Measurements from ENCODE around the gene C10orf120. TPM values are rescaled to one million over a fixed set of nuclear protein-coding genes. Genes with fewer than 3 reads are reported as not detected.

The C10orf120 gene
- polyA plus RNA-seq, 4 donors: not detected

DNA sequence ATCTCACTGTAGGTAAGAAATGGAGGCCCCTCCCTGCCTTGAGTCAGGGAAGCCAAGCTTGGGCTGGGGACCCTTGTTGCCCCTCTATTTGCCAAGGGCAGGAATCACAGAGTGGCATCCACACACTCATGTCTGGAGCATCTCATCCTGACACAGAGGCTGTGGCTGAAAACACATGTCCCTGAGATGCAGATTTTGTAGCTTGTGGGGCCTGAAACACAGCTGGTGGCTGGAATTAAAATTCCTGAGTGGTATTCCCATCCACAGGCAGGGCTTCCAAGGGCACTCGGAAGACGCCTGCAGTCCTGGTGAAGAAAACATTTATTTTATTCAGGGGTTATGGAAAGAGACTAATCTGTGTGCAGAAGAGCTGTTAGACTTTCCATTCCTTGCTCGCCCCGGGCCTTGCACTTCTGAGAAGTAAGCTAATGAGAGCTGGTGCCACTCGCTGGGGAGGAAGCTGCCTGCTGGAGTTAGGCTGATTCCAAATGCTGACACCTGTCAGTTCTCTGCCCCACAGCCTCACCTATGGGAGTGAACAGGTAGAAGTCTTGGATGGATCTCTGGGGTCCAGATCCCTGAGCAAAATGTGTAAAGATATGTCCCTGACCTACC, 36.0 kb downstream of the C10orf120 start:
- no peak for DNase-seq (ENCODE audit: low read depth in 4 of 4, low spot score in 3 of 4)

- DNase-seq (ENCODE audit: low read depth in 4 of 4, low spot score in 3 of 4): no peak
These were observed 37.4 kb downstream of the C10orf120 start for GRCh38 chr10:122662231-122662630.

GRCh38 chr10:122660696-122661095, 39.0 kb downstream of the C10orf120 start:
- DNase-seq (ENCODE audit: low read depth in 4 of 4, low spot score in 3 of 4): no peak

DNA sequence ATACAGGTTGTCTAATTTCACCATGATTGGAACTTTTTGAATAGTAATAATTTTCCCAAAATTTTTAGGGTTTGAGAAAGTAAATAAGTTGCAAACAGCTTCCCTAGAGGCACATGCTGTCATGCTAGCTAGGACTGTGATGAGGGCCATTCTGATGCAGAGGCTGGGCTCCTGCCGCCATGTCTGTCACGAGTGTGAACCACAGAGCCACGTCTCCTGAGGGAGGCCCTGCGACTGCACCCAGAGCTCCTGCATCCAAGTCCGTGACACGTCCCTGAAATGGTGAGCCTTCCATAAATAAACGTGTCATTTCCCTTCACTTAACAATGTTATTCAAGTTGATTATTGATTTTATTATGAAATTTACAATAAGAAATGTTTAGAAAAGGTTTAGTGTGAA, 40.0 kb downstream of the C10orf120 start:
- DNase-seq (ENCODE audit: low read depth in 4 of 4, low spot score in 3 of 4): no peak

- no peak for DNase-seq (ENCODE audit: low read depth in 4 of 4, low spot score in 3 of 4)
These were observed 40.5 kb downstream of the C10orf120 start for GRCh38 chr10:122659126-122659525.

- DNase-seq (ENCODE audit: low read depth in 4 of 4, low spot score in 3 of 4): no peak
These were observed 41.1 kb downstream of the C10orf120 start for GRCh38 chr10:122658356-122659049.

GRCh38 chr10:122657729-122658128, 41.9 kb downstream of the C10orf120 start:
- no peak for DNase-seq (ENCODE audit: low read depth in 4 of 4, low spot score in 3 of 4)

- no peak for DNase-seq (ENCODE audit: low read depth in 4 of 4, low spot score in 3 of 4)
These were observed 42.4 kb downstream of the C10orf120 start for GRCh38 chr10:122657255-122657654.

- DNase-seq (ENCODE audit: low read depth in 4 of 4, low spot score in 3 of 4): no peak
These were observed 42.9 kb downstream of the C10orf120 start for GRCh38 chr10:122656741-122657140.

DNA sequence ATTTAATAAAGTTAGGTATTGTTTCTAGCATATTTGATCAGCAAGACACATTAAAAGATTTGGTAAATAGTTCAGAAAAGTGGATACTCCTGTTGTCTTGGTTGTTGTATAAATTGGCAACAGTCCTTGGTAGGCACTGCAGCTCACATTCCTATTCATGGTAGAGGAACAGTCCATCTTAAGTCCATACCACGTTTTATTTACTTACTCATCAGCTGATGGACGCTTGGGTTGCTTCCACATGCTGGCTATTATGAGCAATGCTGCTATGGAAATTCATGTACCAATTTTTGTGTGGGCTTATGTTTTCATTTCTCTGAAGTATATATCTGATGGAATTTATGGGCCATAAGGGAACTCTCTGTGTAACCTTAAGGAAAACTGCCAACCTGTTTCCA, 43.3 kb downstream of the C10orf120 start:
- no peak for DNase-seq (ENCODE audit: low read depth in 4 of 4, low spot score in 3 of 4)

- DNase-seq (ENCODE audit: low read depth in 4 of 4, low spot score in 3 of 4): no peak
These were observed 43.9 kb downstream of the C10orf120 start for GRCh38 chr10:122655524-122656307.

- DNase-seq (ENCODE audit: low read depth in 4 of 4, low spot score in 3 of 4): no peak
These were observed 49.3 kb downstream of the C10orf120 start for GRCh38 chr10:122650331-122650730.

- DNase-seq (ENCODE audit: low read depth in 4 of 4, low spot score in 3 of 4): no peak
These were observed 49.7 kb downstream of the C10orf120 start for GRCh38 chr10:122649903-122650302.

DNA sequence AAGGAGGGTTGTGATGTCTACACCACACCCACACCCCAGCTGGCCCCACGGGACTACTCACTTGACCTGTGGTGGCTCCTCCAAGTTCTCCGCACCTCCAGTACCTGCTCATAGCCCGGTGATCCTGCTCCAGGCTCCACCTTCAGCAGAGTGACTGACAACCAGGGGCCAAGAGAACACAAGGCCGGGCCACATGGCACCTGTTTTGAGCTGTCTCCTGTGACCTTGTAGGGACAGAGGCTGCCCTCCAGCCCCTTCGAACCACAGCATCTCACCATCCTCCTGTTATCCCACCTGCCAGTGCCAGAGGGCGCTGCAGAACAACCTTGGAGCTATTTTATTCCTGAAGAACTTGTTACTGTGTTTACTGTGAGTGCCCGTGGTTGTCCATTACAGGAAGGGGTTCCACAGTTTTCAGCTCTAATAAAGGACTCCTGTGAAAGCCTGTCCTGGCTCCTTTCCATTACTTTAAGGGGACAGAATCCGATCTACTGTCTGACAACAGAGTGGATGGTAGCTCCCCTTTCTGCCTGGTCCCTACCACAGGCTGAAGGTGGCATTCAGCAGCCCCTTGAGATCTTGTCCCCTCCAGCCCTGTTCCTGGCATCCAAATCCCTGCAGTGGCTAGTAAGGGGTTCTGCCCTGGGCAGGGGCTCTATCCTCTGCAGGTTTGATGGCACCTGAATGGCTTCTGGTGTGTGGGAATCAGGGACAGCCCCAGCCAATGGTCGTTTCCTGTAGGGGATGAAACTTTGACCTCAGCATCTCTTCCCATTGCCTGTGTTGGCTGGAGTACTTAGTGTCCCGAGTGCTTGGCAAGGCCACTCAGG, 50.8 kb downstream of the C10orf120 start:
- DNase-seq (ENCODE audit: low read depth in 4 of 4, low spot score in 3 of 4): peak in 2 of 4 donors; percentile 24 to 29

Other genes with a start within 250 kb of the C10orf120 start
- gene ARMS2, start 245.2 kb downstream of the C10orf120 start, polyA plus RNA-seq (ENCODE audit: insufficient read length in 4 of 4): under 1 TPM in 2 of 4 donors, not detected in 2; 0.22 to 0.34 TPM
- gene HTRA1, start 238.3 kb downstream of the C10orf120 start, polyA plus RNA-seq (ENCODE audit: insufficient read length in 4 of 4): 100 to 1,000 TPM; 150 to 199 (median 179) TPM
- under 1 TPM in 3 of 4 donors, not detected in 1; 0.05 to 0.11 (median 0.07) TPM for gene DMBT1, start 139.1 kb downstream of the C10orf120 start, polyA plus RNA-seq (ENCODE audit: insufficient read length in 4 of 4)
- gene CUZD1, start 146.0 kb upstream of the C10orf120 start, polyA plus RNA-seq (ENCODE audit: insufficient read length in 4 of 4): 1 to 10 TPM; 1.6 to 2.0 (median 2.0) TPM
- gene FAM24B, start 179.7 kb upstream of the C10orf120 start, polyA plus RNA-seq (ENCODE audit: insufficient read length in 4 of 4): 1 to 10 TPM; 3.9 to 7.8 (median 6.4) TPM
- gene FAM24A, start 210.8 kb upstream of the C10orf120 start, polyA plus RNA-seq (ENCODE audit: insufficient read length in 4 of 4): not detected

Data from left renal pelvis (tissue), 4 donors.